ENCODE results near the gene NUDT17.

Gene NUDT17

GRCh38 chr1:145891587-145892485 is 46.4 kb downstream of the NUDT17 start:
- peak; percentile 99 for DNase-seq

GRCh38 chr1:145892486-145893087 is 47.2 kb downstream of the NUDT17 start:
- no peak for DNase-seq

GRCh38 chr1:145893306-145894055 is 48.1 kb downstream of the NUDT17 start:
- no peak for DNase-seq

GRCh38 chr1:145895471-145895870 is 50.0 kb downstream of the NUDT17 start:
- DNase-seq: no peak

- DNase-seq: no peak
Measured at GRCh38 chr1:145897969-145898368, 52.5 kb downstream of the NUDT17 start.
